Liver (tissue), 9 donors: ENCODE data around the gene B4GALT4. TPM values are rescaled to one million over a fixed set of nuclear protein-coding genes. Genes with fewer than 3 reads are reported as not detected.

Experiments
- DNase-seq: peaks from one replicate; pipeline ENCODE4 v3.0.0-alpha.2; 2017; ENCODE audit warnings: low spot score
- H3K27ac ChIP-seq, 2 donors: one replicate each; pipeline ENCODE4 v1.7.0; 2013; ENCODE audit warnings: inconsistent platforms in 2 of 2, low read length in 2 of 2, control low read depth in 1 of 2, low read depth in 1 of 2, mild to moderate bottlenecking in 1 of 2
- H3K27me3 ChIP-seq, 4 donors: one replicate each; pipeline versions ENCODE4 v1.6.1 to v1.7.0; 2013; ENCODE audit warnings: low read length in 3 of 4, inconsistent platforms in 1 of 4, mild to moderate bottlenecking in 1 of 4, moderate library complexity in 1 of 4; ENCODE audit not compliant: control insufficient read depth in 4 of 4, insufficient read depth in 4 of 4
- H3K36me3 ChIP-seq, 4 donors: one replicate each; pipeline versions ENCODE4 v1.6.1 to v1.7.0; 2013; ENCODE audit warnings: low read length in 3 of 4, mild to moderate bottlenecking in 3 of 4, low read depth in 1 of 4, moderate library complexity in 1 of 4; ENCODE audit not compliant: control insufficient read depth in 4 of 4, insufficient read depth in 3 of 4
- H3K4me1 ChIP-seq, 4 donors: one replicate each; pipeline versions ENCODE4 v1.6.1 to v1.7.0; 2013; ENCODE audit warnings: low read length in 3 of 4, mild to moderate bottlenecking in 3 of 4, moderate library complexity in 1 of 4; ENCODE audit not compliant: control insufficient read depth in 4 of 4, insufficient read depth in 4 of 4
- H3K4me3 ChIP-seq, 3 donors: one replicate each; pipeline versions ENCODE4 v1.6.1 to v1.7.0; 2013; ENCODE audit warnings: low read length in 3 of 3, control low read depth in 1 of 3, low read depth in 1 of 3, mild to moderate bottlenecking in 1 of 3
- H3K9ac ChIP-seq, 2 donors: one replicate each; pipeline ENCODE4 v1.7.0; 2013; ENCODE audit warnings: low read length in 2 of 2, mild to moderate bottlenecking in 2 of 2, moderate library complexity in 2 of 2, control low read depth in 1 of 2, low read depth in 1 of 2
- H3K9me3 ChIP-seq, 4 donors: one replicate each; pipeline versions ENCODE4 v1.6.1 to v1.7.0; 2013; ENCODE audit warnings: low read length in 3 of 4; ENCODE audit not compliant: control insufficient read depth in 4 of 4
- ATF3 ChIP-seq: IDR thresholded peaks from 2 replicates; pipeline ENCODE4 v1.6.1; 2016; ENCODE audit warnings: antibody characterized with exemption
- CTCF ChIP-seq: fragments of 150-350 bp; IDR thresholded peaks from 2 replicates; pipeline ENCODE4 v1.5.1; 2017; ENCODE audit warnings: improper control_type of control experiment, low read depth, low read length; ENCODE audit not compliant: missing input control
- EGR1 ChIP-seq, 2 donors: IDR thresholded peaks; 2 replicates each; pipeline ENCODE4 v1.6.1; 2016 to 2018; ENCODE audit warnings: antibody characterized with exemption in 2 of 2, low read depth in 2 of 2
- FOXA1 ChIP-seq: IDR thresholded peaks from 2 replicates; pipeline ENCODE4 v1.6.1; 2016; ENCODE audit warnings: antibody characterized with exemption
- FOXA2 ChIP-seq: IDR thresholded peaks from 2 replicates; pipeline ENCODE4 v1.6.1; 2016; ENCODE audit warnings: antibody characterized with exemption
- GABPA ChIP-seq, 2 donors: IDR thresholded peaks in 1 of 2; conservative IDR thresholded peaks in 1 of 2; 2 replicates each; pipeline ENCODE4 v1.6.1; 2016; ENCODE audit warnings: antibody characterized with exemption in 2 of 2, mild to moderate bottlenecking in 1 of 2, moderate library complexity in 1 of 2
- HNF4A ChIP-seq, 2 donors: conservative IDR thresholded peaks; 2 replicates each; pipeline ENCODE4 v1.6.1; 2016; ENCODE audit warnings: antibody characterized with exemption in 2 of 2, mild to moderate bottlenecking in 2 of 2
- HNF4G ChIP-seq: IDR thresholded peaks from 2 replicates; pipeline ENCODE4 v1.6.1; 2016; ENCODE audit warnings: antibody characterized with exemption
- JUND ChIP-seq, 2 donors: IDR thresholded peaks; 2 replicates each; pipeline ENCODE4 v1.6.1; 2016; ENCODE audit warnings: antibody characterized with exemption in 2 of 2
- MAX ChIP-seq: IDR thresholded peaks from 2 replicates; pipeline ENCODE4 v1.6.1; 2016; ENCODE audit warnings: antibody characterized with exemption
- NR2F2 ChIP-seq: IDR thresholded peaks from 2 replicates; pipeline ENCODE4 v1.6.1; 2016; ENCODE audit warnings: antibody characterized with exemption
- RAD21 ChIP-seq, 2 donors: IDR thresholded peaks; 2 replicates each; pipeline ENCODE4 v1.6.1; 2016; ENCODE audit warnings: antibody characterized with exemption in 2 of 2, mild to moderate bottlenecking in 2 of 2
- REST ChIP-seq: IDR thresholded peaks from 2 replicates; pipeline ENCODE4 v1.6.1; 2016; ENCODE audit warnings: antibody characterized with exemption, mild to moderate bottlenecking
- RXRA ChIP-seq, 2 donors: IDR thresholded peaks; 2 replicates each; pipeline ENCODE4 v1.6.1; 2017 to 2018; ENCODE audit warnings: antibody characterized with exemption in 2 of 2, mild to moderate bottlenecking in 1 of 2
- SP1 ChIP-seq: IDR thresholded peaks from 2 replicates; pipeline ENCODE4 v1.6.1; 2018; ENCODE audit warnings: antibody characterized with exemption, mild to moderate bottlenecking
- TAF1 ChIP-seq: conservative IDR thresholded peaks from 2 replicates; pipeline ENCODE4 v1.6.1; 2016; ENCODE audit warnings: antibody characterized with exemption, mild to moderate bottlenecking
- YY1 ChIP-seq: IDR thresholded peaks from 2 replicates; pipeline ENCODE4 v1.6.1; 2016; ENCODE audit warnings: antibody characterized with exemption, mild to moderate bottlenecking
- ZBTB33 ChIP-seq: IDR thresholded peaks from 2 replicates; pipeline ENCODE4 v1.6.1; 2016; ENCODE audit warnings: antibody characterized with exemption
- WGBS: extraction: QIAGEN DNeasy Blood & Tissue Kit; methylation state at CpG from one replicate; pipeline ENCODE4 v1.1.7; 2013; 5-methylcytosine and 5-hydroxymethylcytosine counted together
- polyA plus RNA-seq, 2 donors: library from polyadenylated mRNA; stranded (reverse) in 1 of 2; unstranded in 1 of 2; fragments of 200-250 nt in 1 of 2; fragments of >200 nt in 1 of 2; fragmentation: Nextera tagmentation in 1 of 2; extraction: Ambion mirVana in 1 of 2; gene quantifications; one replicate each; pipeline versions ENCODE4 v1.2.1 to v1.2.3, GENCODE V29; 2013 to 2015
- total RNA-seq, 2 donors: library from RNA; depleted of rRNA; stranded (reverse); fragments of >200 nt; gene quantifications; one replicate each; pipeline ENCODE4 v1.2.3, GENCODE V29; 2014
- donor health status: healthy.
- donor health status: healthy.
- donor health status: healthy.
- donor health status: healthy.
- donor health status: healthy.

B4GALT4 gene
- total and polyA plus RNA-seq, 4 donors, result 9.3 to 14.6 (median 10.5) TPM

- no peaks in the 10 kb centered on the region for H3K27me3 ChIP-seq
- DNase-seq, result no peak
- no peaks in the 10 kb centered on the region for H3K9me3 ChIP-seq
- H3K36me3 ChIP-seq, result peaks cover 5 to 57% (median 40%) of the 10 kb centered on the region in 4 donors
- no peak overlapping the region for H3K9ac ChIP-seq
- WGBS, result 94% methylated on average over 6 of the region's 6 CpGs
- no peaks in the 10 kb centered on the region for H3K4me1 ChIP-seq
- no peak for TF ChIP-seq FOXA2
- no peak for TF ChIP-seq EGR1 (IDR thresholded peaks at IDR 0.05; ENCODE audit: low read depth in 2 of 2)
- TF ChIP-seq GABPA (IDR thresholded peaks at IDR 0.05 in 1 of 2, conservative IDR thresholded peaks at IDR 0.05 in 1 of 2), result no peak
- no peak for TF ChIP-seq ATF3
- no peak for TF ChIP-seq HNF4G
- no peak for TF ChIP-seq REST
- TF ChIP-seq JUND (IDR thresholded peaks at IDR 0.05), result no peak
- TF ChIP-seq FOXA1, result no peak
- TF ChIP-seq TAF1, result no peak
- TF ChIP-seq SP1, result no peak
- no peak for TF ChIP-seq RXRA (IDR thresholded peaks at IDR 0.05)
- no peak for TF ChIP-seq RAD21 (IDR thresholded peaks at IDR 0.05)
- TF ChIP-seq MAX, result no peak
- no peak for TF ChIP-seq HNF4A (conservative IDR thresholded peaks at IDR 0.05)
- no peak for TF ChIP-seq ZBTB33
- no peak for TF ChIP-seq CTCF
- no peak for TF ChIP-seq YY1
- no peak overlapping the region for H3K27ac ChIP-seq
- H3K4me3 ChIP-seq, result no peak overlapping the region
Measured at GRCh38 chr3:119211803-119212202, 28.9 kb downstream of the B4GALT4 start.

- H3K9me3 ChIP-seq, result no peaks in the 10 kb centered on the region
- no peak overlapping the region for H3K27ac ChIP-seq
- no peak for TF ChIP-seq GABPA (IDR thresholded peaks at IDR 0.05 in 1 of 2, conservative IDR thresholded peaks at IDR 0.05 in 1 of 2)
- no peak for TF ChIP-seq FOXA1
- TF ChIP-seq NR2F2, result no peak
- DNase-seq, result no peak
- H3K4me3 ChIP-seq, result no peak overlapping the region
- H3K27me3 ChIP-seq, result no peaks in the 10 kb centered on the region
- no peaks in the 10 kb centered on the region for H3K4me1 ChIP-seq
- WGBS, result 58% methylated on average over 4 of the region's 4 CpGs
- no peak overlapping the region for H3K9ac ChIP-seq
- peaks cover 5 to 52% (median 40%) of the 10 kb centered on the region in 4 donors for H3K36me3 ChIP-seq
Measured at GRCh38 chr3:119211193-119211592, 29.5 kb downstream of the B4GALT4 start.
